ENCODE data around the gene ESR2. TPM values are rescaled to one million over a fixed set of nuclear protein-coding genes. Genes with fewer than 3 reads are reported as not detected.
A peak's percentile ranks its signal among the peaks of the same experiment; 100 is the strongest.

The ESR2 gene
- total RNA-seq, 1 experiment from 2014 or later, result 0.15 TPM

GRCh38 chr14:64091217-64091616, 203.0 kb downstream of the ESR2 start:
- TF ChIP-seq CTCF (conservative IDR thresholded peaks at IDR 0.05), result no peak
- H3K79me2 ChIP-seq (ENCODE audit: insufficient read depth, low read length), result no peaks in the 10 kb centered on the region
- H3T11ph ChIP-seq (ENCODE audit: low read length), result no peak overlapping the region
- no peak overlapping the region for H2AFZ ChIP-seq (ENCODE audit: low read length)
- no peak overlapping the region for H2BK120ac ChIP-seq (ENCODE audit: low read depth, low read length, poor library complexity, severe bottlenecking)
- no peaks in the 10 kb centered on the region for H3K79me1 ChIP-seq (ENCODE audit: insufficient read depth, low read depth, low read length, poor library complexity, severe bottlenecking)
- H3K18ac ChIP-seq (ENCODE audit: insufficient read length, low read depth, low read length), result no peak overlapping the region
- H3K23ac ChIP-seq (ENCODE audit: insufficient read length, low read depth, low read length), result no peak overlapping the region
- H3K9ac ChIP-seq (ENCODE audit: extremely low read depth, insufficient read length, low read length), result no peak overlapping the region
- Mint-ChIP-seq H3K4me3 (no peak overlapping the region), H3K36me3 (ENCODE audit: insufficient read depth in 1 of 3, low read depth in 3 of 3) (peaks cover 0 to 4% (median 2%) of the 10 kb centered on the region in 3 experiments; a peak in 2 of 7 replicates), H3K27me3 (ENCODE audit: low read depth) (no peaks in the 10 kb centered on the region), H3K4me1 (peaks cover 21 to 23% of the 10 kb centered on the region in 2 experiments), H3K9me3 (no peaks in the 10 kb centered on the region), H3K27ac (peak overlapping the region in 1 of 3 experiments; percentile 65; a peak in 1 of 7 replicates)
- no peak overlapping the region for H3K4me2 ChIP-seq (ENCODE audit: insufficient read depth, insufficient read length, low read length)
- H3K4me1 ChIP-seq (ENCODE audit: insufficient read depth, low read length), result peaks cover 7% of the 10 kb centered on the region; the same call in 1 of the 2 replicates
- no peak overlapping the region for H4K8ac ChIP-seq (replicated peaks; ENCODE audit: insufficient read length, low read depth, low read length)
- no peak overlapping the region for H3K14ac ChIP-seq (ENCODE audit: insufficient read depth, low read length)
- H3K56ac ChIP-seq (ENCODE audit: insufficient read length, low read depth, low read length), result no peak overlapping the region
- H3K9me3 ChIP-seq (ENCODE audit: control insufficient read depth, low read depth, low read length), result no peaks in the 10 kb centered on the region
- H3K23me2 ChIP-seq (ENCODE audit: insufficient read length, low read depth, low read length, poor library complexity, severe bottlenecking), result no peaks in the 10 kb centered on the region
- DNase-seq, result no peak
- H2BK12ac ChIP-seq (ENCODE audit: insufficient read length, low read depth, low read length), result no peak overlapping the region
- H2BK5ac ChIP-seq (ENCODE audit: insufficient read length, low read length), result no peak overlapping the region
- H3K27ac ChIP-seq (ENCODE audit: insufficient read length, low read depth, low read length), result no peak overlapping the region
- H2AK5ac ChIP-seq (ENCODE audit: insufficient read length, low read length), result no peak overlapping the region
- H2BK15ac ChIP-seq (ENCODE audit: low read depth, low read length), result no peak overlapping the region
- H2BK20ac ChIP-seq (ENCODE audit: low read depth, low read length, poor library complexity, severe bottlenecking), result no peak overlapping the region
- no peak overlapping the region for H4K5ac ChIP-seq (ENCODE audit: insufficient read length, low read depth, low read length)
- WGBS (ENCODE audit: extremely low coverage, insufficient read length, low lambda C conversion rate), result no CpG with 5 or more reads among the region's 1 CpG
- H3K27me3 ChIP-seq (ENCODE audit: insufficient read depth, low read length), result no peaks in the 10 kb centered on the region
- no peak overlapping the region for H3K4ac ChIP-seq (ENCODE audit: low read depth, low read length)
- H4K20me1 ChIP-seq (ENCODE audit: control insufficient read depth, insufficient read depth, insufficient read length), result no peaks in the 10 kb centered on the region
- H4K91ac ChIP-seq (ENCODE audit: insufficient read length, low read depth, low read length), result no peak overlapping the region
